Loucy (cell line): ENCODE data around the gene SLC39A11.
"Not testable (repeated sequence)": the region's sequence is repeated elsewhere in the genome, so short reads cannot be mapped to it uniquely, and the experiment has no call there.

Source experiments
- H2AFZ ChIP-seq: fragments of 200-600 bp; sonication (generic); 2 replicates; pipeline ENCODE4 v1.6.0; 2016; ENCODE audit warnings: antibody characterized with exemption, mild to moderate bottlenecking, low read length, moderate library complexity
- H3F3A ChIP-seq: fragments of 200-600 bp; 2 replicates; pipeline ENCODE4 v1.6.0; 2016; ENCODE audit warnings: antibody characterized with exemption, low read depth, mild to moderate bottlenecking
- H3K27me3 ChIP-seq: fragments of 200-600 bp; sonication (generic); 2 replicates; pipeline ENCODE4 v1.6.1; 2014; ENCODE audit warnings: low read length, mild to moderate bottlenecking; ENCODE audit not compliant: insufficient read depth, poor library complexity, severe bottlenecking
- H3K36me3 ChIP-seq: fragments of 200-600 bp; sonication (generic); 2 replicates; pipeline ENCODE4 v1.6.1; 2016; ENCODE audit warnings: low read length; ENCODE audit not compliant: insufficient read depth
- H3K4me1 ChIP-seq: fragments of 200-600 bp; sonication (generic); 2 replicates; pipeline ENCODE4 v1.5.1; 2014; ENCODE audit warnings: low read length, mild to moderate bottlenecking; ENCODE audit not compliant: insufficient read depth, poor library complexity, severe bottlenecking
- H3K4me2 ChIP-seq: fragments of 200-600 bp; sonication (generic); 2 replicates; pipeline ENCODE4 v1.6.0; 2014; ENCODE audit warnings: antibody characterized with exemption, low read length, low read depth, mild to moderate bottlenecking; ENCODE audit not compliant: poor library complexity, severe bottlenecking
- H3K4me3 ChIP-seq: fragments of 200-600 bp; sonication (generic); 2 replicates; pipeline ENCODE4 v1.5.1; 2014; ENCODE audit warnings: low read length, mild to moderate bottlenecking, mixed read lengths; ENCODE audit not compliant: poor library complexity, severe bottlenecking
- H3K79me2 ChIP-seq: fragments of 200-600 bp; sonication (generic); 2 replicates; pipeline ENCODE4 v1.6.1; 2014; ENCODE audit warnings: low read length; ENCODE audit not compliant: insufficient read depth
- H3K9ac ChIP-seq: fragments of 200-600 bp; sonication (generic); 2 replicates; pipeline ENCODE4 v1.6.0; 2014; ENCODE audit warnings: mild to moderate bottlenecking, low read depth, low read length, moderate library complexity; ENCODE audit not compliant: poor library complexity, severe bottlenecking
- H3K9me2 ChIP-seq: fragments of 200-600 bp; sonication (generic); replicated peaks from 2 replicates; pipeline ENCODE4 v1.6.1; 2016; ENCODE audit warnings: low read depth, low read length, mixed read lengths
- H3K9me3 ChIP-seq: fragments of 200-600 bp; sonication (generic); 2 replicates; pipeline ENCODE4 v1.6.1; 2014; ENCODE audit warnings: mild to moderate bottlenecking, antibody characterized with exemption, low read length, low read depth; ENCODE audit not compliant: insufficient read depth
- H4K20me1 ChIP-seq: fragments of 200-600 bp; sonication (generic); 2 replicates; pipeline ENCODE4 v1.6.0; 2014; ENCODE audit warnings: antibody characterized with exemption, low read length, mild to moderate bottlenecking; ENCODE audit not compliant: insufficient read depth, poor library complexity, severe bottlenecking
- EZH2phosphoT487 ChIP-seq: fragments of 200-600 bp; IDR thresholded peaks from 2 replicates; pipeline ENCODE4 v1.6.1; 2018; ENCODE audit warnings: antibody characterized with exemption, mild to moderate bottlenecking, moderate library complexity, borderline replicate concordance
- TF ChIP-seq, protein P1 (sequence below): fragments of 200-600 bp; sonication (generic); conservative IDR thresholded peaks from 2 replicates; pipeline ENCODE4 v1.5.1; 2014; ENCODE audit warnings: mild to moderate bottlenecking, antibody characterized with exemption, low read length

Gene SLC39A11

DNA sequence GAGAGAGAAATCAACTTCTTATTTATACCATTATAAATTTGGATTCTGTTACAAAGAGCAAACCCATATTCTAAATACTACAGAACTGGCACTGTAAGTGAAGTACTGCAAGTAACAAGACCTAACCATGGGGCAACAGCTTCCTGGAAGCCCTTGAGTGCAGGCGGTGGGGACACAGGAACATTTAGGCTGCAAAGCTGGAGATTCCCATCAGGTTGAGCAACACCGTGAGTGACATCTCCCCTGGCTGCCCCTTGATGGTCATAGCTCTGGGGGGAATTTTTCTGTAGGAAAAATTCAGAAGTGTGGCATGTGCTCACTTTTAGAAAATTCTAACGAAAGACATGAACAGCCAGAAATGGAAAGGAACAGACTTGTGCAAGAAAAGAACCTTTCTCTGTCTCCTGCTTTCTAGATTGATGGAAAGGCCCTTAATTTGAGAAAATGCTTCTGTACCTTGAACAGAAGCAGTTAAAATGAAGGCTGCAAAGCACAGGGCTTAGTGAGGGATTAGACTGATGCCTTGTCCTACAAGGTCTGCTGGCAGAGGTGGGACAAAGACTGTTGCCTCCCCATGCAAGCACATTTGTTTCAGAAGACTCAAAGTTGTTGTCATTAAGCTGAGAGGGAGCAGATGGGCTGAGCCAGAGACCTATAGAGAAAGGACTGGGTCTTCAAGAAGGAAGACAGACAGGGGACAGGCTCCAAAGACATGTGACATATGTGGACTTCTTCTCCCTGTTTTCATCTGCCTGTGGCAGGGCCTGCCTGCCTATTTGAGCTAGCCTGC, 380.8 kb downstream of the SLC39A11 start:
- Histone ChIP-seq H3K79me2 (no peaks in the 10 kb centered on the region), H3K27me3 (no peaks in the 10 kb centered on the region), H3K36me3 (no peaks in the 10 kb centered on the region; the same call in 1 of the 2 replicates), H4K20me1 (no peaks in the 10 kb centered on the region), H3F3A (no peaks in the 10 kb centered on the region), H2AFZ (no peak overlapping the region), H3K4me3 (no peak overlapping the region), H3K9ac (no peak overlapping the region), H3K4me2 (no peak overlapping the region), H3K4me1 (no peaks in the 10 kb centered on the region), H3K9me3 (no peaks in the 10 kb centered on the region), H3K9me2 (no peaks in the 10 kb centered on the region)
- TF ChIP-seq, protein P1, sequence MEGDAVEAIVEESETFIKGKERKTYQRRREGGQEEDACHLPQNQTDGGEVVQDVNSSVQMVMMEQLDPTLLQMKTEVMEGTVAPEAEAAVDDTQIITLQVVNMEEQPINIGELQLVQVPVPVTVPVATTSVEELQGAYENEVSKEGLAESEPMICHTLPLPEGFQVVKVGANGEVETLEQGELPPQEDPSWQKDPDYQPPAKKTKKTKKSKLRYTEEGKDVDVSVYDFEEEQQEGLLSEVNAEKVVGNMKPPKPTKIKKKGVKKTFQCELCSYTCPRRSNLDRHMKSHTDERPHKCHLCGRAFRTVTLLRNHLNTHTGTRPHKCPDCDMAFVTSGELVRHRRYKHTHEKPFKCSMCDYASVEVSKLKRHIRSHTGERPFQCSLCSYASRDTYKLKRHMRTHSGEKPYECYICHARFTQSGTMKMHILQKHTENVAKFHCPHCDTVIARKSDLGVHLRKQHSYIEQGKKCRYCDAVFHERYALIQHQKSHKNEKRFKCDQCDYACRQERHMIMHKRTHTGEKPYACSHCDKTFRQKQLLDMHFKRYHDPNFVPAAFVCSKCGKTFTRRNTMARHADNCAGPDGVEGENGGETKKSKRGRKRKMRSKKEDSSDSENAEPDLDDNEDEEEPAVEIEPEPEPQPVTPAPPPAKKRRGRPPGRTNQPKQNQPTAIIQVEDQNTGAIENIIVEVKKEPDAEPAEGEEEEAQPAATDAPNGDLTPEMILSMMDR = no peak
- TF ChIP-seq EZH2phosphoT487 = no peak

DNA sequence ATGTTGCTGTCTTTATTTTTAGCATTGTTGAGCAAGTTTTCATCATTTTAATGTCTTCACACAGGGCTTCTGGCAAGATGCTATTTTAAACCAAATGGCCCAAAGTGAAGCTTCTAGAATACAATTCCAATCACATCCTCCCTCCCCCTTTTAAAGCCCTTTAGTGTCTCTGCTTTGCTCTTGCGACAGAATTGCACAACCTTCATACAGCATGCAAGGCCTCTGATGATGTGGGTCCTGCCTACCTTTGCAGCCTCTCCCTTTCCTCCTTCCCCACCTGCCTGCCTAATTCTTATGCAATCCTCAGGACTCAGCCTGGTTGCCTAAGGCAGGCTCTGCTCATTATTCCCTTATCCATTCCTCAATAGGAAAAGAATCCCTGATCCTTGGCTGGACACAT, 381.7 kb downstream of the SLC39A11 start:
- no peak overlapping the region for H2AFZ ChIP-seq
- H3K9me2 ChIP-seq = no peaks in the 10 kb centered on the region
- H3K4me1 ChIP-seq = no peaks in the 10 kb centered on the region
- H3K36me3 ChIP-seq = no peaks in the 10 kb centered on the region; the same call in 1 of the 2 replicates
- H3F3A ChIP-seq = no peaks in the 10 kb centered on the region
- H3K4me3 ChIP-seq = no peak overlapping the region
- no peaks in the 10 kb centered on the region for H4K20me1 ChIP-seq
- H3K27me3 ChIP-seq = no peaks in the 10 kb centered on the region
- no peaks in the 10 kb centered on the region for H3K79me2 ChIP-seq
- H3K9me3 ChIP-seq = no peaks in the 10 kb centered on the region
- H3K9ac ChIP-seq = no peak overlapping the region
- no peak overlapping the region for H3K4me2 ChIP-seq
- no peak for TF ChIP-seq EZH2phosphoT487
- TF ChIP-seq, protein P1 = no peak

DNA sequence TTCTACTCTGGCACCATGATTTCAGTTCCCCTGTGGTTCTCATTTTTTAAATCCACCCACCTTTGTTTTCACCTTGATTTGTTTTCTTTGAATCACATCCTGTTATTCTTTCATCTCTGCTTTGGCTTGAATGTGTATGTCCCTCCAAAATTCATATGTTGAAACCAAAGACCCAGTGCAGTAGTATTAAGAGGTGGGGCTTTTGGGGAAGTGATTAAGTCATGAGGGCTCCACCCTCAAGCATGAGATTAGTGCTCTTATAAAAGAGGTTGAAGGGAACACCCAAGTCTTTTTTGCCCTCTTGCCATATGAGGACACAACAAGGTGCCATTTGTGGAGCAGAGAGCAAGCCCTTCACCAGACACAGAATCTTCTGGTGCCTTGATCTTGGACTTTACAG, 382.3 kb downstream of the SLC39A11 start:
- H3K79me2 ChIP-seq = no peaks in the 10 kb centered on the region
- no peak overlapping the region for H2AFZ ChIP-seq
- H3K9me3 ChIP-seq = no peaks in the 10 kb centered on the region
- H3K36me3 ChIP-seq = no peaks in the 10 kb centered on the region; the same call in 1 of the 2 replicates
- H3F3A ChIP-seq = no peaks in the 10 kb centered on the region
- no peaks in the 10 kb centered on the region for H3K27me3 ChIP-seq
- H3K9ac ChIP-seq = no peak overlapping the region
- no peak overlapping the region for H3K4me2 ChIP-seq
- TF ChIP-seq EZH2phosphoT487 = no peak
- TF ChIP-seq, protein P1 = no peak
- H3K4me3 ChIP-seq = no peak overlapping the region
- no peaks in the 10 kb centered on the region for H3K4me1 ChIP-seq
- H4K20me1 ChIP-seq = no peaks in the 10 kb centered on the region
- no peaks in the 10 kb centered on the region for H3K9me2 ChIP-seq

DNA sequence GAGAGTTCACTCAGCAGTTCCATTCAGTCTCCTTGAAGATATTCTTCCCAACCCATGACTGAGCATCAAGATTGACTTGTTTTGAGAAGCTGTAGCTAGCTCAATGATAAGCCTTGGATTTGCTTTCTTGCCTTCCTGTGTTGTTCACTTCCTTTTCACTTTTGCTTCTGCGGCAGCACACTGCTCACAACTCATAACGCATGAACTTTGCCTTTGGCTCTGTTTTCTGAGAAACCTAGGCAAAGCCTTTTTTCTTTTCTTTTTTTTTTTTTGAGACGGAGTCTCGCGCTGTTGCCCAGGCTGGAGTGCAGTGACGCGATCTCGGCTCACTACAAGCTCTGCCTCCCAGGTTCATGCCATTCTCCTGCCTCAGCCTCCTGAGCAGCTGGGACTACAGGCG, 383.8 kb downstream of the SLC39A11 start:
- H2AFZ ChIP-seq, H3K79me2 ChIP-seq, H3K9me3 ChIP-seq, H4K20me1 ChIP-seq, H3F3A ChIP-seq, H3K4me1 ChIP-seq, H3K4me2 ChIP-seq, H3K9me2 ChIP-seq, H3K27me3 ChIP-seq, H3K4me3 ChIP-seq, H3K9ac ChIP-seq, H3K36me3 ChIP-seq: not testable (repeated sequence)
